Skin of body (tissue), 1 donor: ENCODE results near the gene TOR1AIP1. TPM values are rescaled to one million over a fixed set of nuclear protein-coding genes. Genes with fewer than 3 reads are reported as not detected.

Source experiments
- total RNA-seq: library from RNA; depleted of rRNA; stranded (reverse); fragments of >200 nt; gene quantifications from one replicate; pipeline ENCODE4 v1.2.3, GENCODE V29; 2014

TOR1AIP1 gene
- total RNA-seq, 1 donor from 2014 or later = 48.8 TPM

Other genes starting within 250 kb of the TOR1AIP1 start
- 0.10 TPM for gene FAM163A, start 139.0 kb upstream of the TOR1AIP1 start, total RNA-seq
- gene TOR1AIP2, start 4.5 kb upstream of the TOR1AIP1 start, total RNA-seq = 51.6 TPM
- 69.0 TPM for gene CEP350, start 72.5 kb downstream of the TOR1AIP1 start, total RNA-seq